Heart right ventricle (tissue), 16 donors: ENCODE data around the gene GOLIM4. TPM values are rescaled to one million over a fixed set of nuclear protein-coding genes. Genes with fewer than 3 reads are reported as not detected.

Experiments used
- ATAC-seq, 8 donors: fragments of 200-7000 bp; cut with Tn5 transposase; one replicate each; pipeline ENCODE4 v1.9.1; 2020; ENCODE audit warnings: mild to moderate bottlenecking in 8 of 8, moderate library complexity in 8 of 8, moderate number of reproducible peaks in 1 of 8
- DNase-seq, 2 donors: peaks; one replicate each; pipeline ENCODE4 v3.0.0-alpha.2; 2020
- H3K27ac ChIP-seq, 10 donors: fragments of 200-600 bp; sonication (generic) in 2 of 10; one replicate each; pipeline versions ENCODE4 v1.5.0 to v1.8.0; 2020 to 2022; ENCODE audit warnings: mild to moderate bottlenecking in 3 of 10
- H3K27me3 ChIP-seq, 7 donors: fragments of 200-600 bp; one replicate each; pipeline ENCODE4 v1.8.0; 2021 to 2022; ENCODE audit warnings: mild to moderate bottlenecking in 2 of 7
- H3K36me3 ChIP-seq, 9 donors: fragments of 200-600 bp; sonication (generic) in 1 of 9; one replicate each; pipeline versions ENCODE4 v1.5.0 to v1.8.0; 2020 to 2022; ENCODE audit warnings: mild to moderate bottlenecking in 2 of 9
- H3K4me1 ChIP-seq, 9 donors: fragments of 200-600 bp; sonication (generic) in 1 of 9; one replicate each; pipeline versions ENCODE4 v1.5.0 to v1.8.0; 2020 to 2022; ENCODE audit warnings: mild to moderate bottlenecking in 4 of 9
- H3K4me3 ChIP-seq, 10 donors: fragments of 200-600 bp; sonication (generic) in 2 of 10; one replicate each; pipeline versions ENCODE4 v1.5.0 to v1.8.0; 2020 to 2022; ENCODE audit warnings: mild to moderate bottlenecking in 7 of 10, moderate library complexity in 2 of 10
- H3K9me3 ChIP-seq, 11 donors: fragments of 200-600 bp in 10 of 11; sonication (generic) in 2 of 11; one replicate each; pipeline versions ENCODE4 v1.5.0 to v1.8.0; 2013 to 2022; ENCODE audit warnings: mild to moderate bottlenecking in 2 of 11, control low read depth in 1 of 11, moderate library complexity in 1 of 11
- WGBS, 2 donors: extraction: QIAGEN DNeasy Blood & Tissue Kit; methylation state at CpG; one replicate each; pipeline ENCODE4 v1.1.7; 2013; ENCODE audit warnings: inconsistent platforms in 1 of 2; 5-methylcytosine and 5-hydroxymethylcytosine counted together
- intact Hi-C, 10 donors: fragments of 100-400 bp; cut with DNase I; formaldehyde crosslinking; loops; one replicate each; pipeline versions ENCODE4 v1.11.1 to v1.14.2; 2022
- polyA plus RNA-seq, 2 donors: library from polyadenylated mRNA; stranded (reverse); fragments of 200-250 nt; gene quantifications; one replicate each; pipeline ENCODE4 v1.2.3, GENCODE V29; 2013
- total RNA-seq, 10 donors: library from RNA; stranded (reverse); fragmentation: NEBNext Ultra II Directional in 3 of 10; extraction: Animal tissue kit (Norgen Biotek cat#: 25700) in 3 of 10; gene quantifications; one replicate each; pipeline versions ENCODE4 v1.2.1 to v1.2.4, GENCODE V29; 2021 to 2023
- TF ChIP-seq, protein P1 (sequence below), 9 donors: fragments of 200-600 bp; sonication (generic) in 2 of 9; IDR thresholded peaks; one replicate each; pipeline versions ENCODE4 v1.5.0 to v1.8.0; 2021 to 2022; ENCODE audit warnings: antibody characterized with exemption in 9 of 9, mild to moderate bottlenecking in 5 of 9, moderate library complexity in 1 of 9
- donor health status: Arrhythmogenic right ventricular cardiomyopathy.
- donor health status: ischemic (EF 13 %, LVEDD 7.1; RV severe dilation, severe dysfunction).
- donor health status: healthy with polysubstance abuse.
- donor health status: DM: no; HTN: yes; CAD: no.
- donor health status: DM: no; HTN: no; CAD: no.
- donor health status: ischemic (EF 25% LVEDD 6.9; RV normal size, moderate dysfunction).
- donor health status: ischemic (EF 25% LVEDD 5.7; RV mildly dilated, moderate dysfunction).
- donor health status: healthy.
- donor health status: DM: yes; HTN: yes; CAD: no.
- donor health status: Ischemic cardiomyopathy.
- donor health status: ischemic (EF 35%, LVEDD 5.7; RV mildly dilated, moderate dysfunction).
- donor health status: nonischemic (EF 11% LVEDD 7.7; RV severe dilation, severe dysfunction).
- donor health status: DM: yes; HTN: yes; CAD: no.
- donor health status: PGD.
- donor health status: ischemic (EF 29% LVEDD 5.4; RV normal size, mild dysfunction).
- donor health status: nonischemic (EF 23%, LVEDD 6.1; RV moderate dilation, normal function).

GOLIM4 gene
- total and polyA plus RNA-seq, 12 donors, result 18.8 to 103 (median 69.8) TPM

DNA sequence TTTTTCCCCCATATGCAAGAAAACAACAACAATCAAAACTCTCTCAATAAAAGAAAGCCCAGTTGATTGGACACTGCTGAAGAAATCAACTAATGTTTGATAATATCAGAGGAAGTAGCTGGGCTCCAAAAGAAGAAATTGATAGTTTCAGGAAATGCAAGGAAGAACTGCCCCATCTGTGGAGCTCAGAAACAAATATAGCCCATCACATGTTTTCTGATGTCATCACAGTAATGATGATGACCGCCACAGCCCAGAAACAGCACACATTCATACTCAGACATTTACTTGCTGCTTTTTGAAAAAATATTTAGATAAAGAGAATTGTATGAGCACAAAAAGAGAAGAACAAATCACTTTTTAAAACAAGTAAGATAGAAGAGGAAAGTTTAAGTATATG is 67.6 kb downstream of the GOLIM4 start:
- no peak overlapping the region for H3K4me3 ChIP-seq
- TF ChIP-seq, protein P1, sequence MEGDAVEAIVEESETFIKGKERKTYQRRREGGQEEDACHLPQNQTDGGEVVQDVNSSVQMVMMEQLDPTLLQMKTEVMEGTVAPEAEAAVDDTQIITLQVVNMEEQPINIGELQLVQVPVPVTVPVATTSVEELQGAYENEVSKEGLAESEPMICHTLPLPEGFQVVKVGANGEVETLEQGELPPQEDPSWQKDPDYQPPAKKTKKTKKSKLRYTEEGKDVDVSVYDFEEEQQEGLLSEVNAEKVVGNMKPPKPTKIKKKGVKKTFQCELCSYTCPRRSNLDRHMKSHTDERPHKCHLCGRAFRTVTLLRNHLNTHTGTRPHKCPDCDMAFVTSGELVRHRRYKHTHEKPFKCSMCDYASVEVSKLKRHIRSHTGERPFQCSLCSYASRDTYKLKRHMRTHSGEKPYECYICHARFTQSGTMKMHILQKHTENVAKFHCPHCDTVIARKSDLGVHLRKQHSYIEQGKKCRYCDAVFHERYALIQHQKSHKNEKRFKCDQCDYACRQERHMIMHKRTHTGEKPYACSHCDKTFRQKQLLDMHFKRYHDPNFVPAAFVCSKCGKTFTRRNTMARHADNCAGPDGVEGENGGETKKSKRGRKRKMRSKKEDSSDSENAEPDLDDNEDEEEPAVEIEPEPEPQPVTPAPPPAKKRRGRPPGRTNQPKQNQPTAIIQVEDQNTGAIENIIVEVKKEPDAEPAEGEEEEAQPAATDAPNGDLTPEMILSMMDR (IDR thresholded peaks at IDR 0.05), result no peak
- H3K4me1 ChIP-seq, result peaks cover 0 to 58% (median 25%) of the 10 kb centered on the region in 9 donors
- ATAC-seq (no peak), DNase-seq (no peak)
- H3K27me3 ChIP-seq, result no peaks in the 10 kb centered on the region
- peak overlapping the region in 8 of 10 donors; percentile 64 to 86 (median 74) for H3K27ac ChIP-seq
- intact Hi-C loops, result loop anchor here in 1 of 10 donors (10.0 kb wide), 1 partner anchor 93 kb away; no protein-coding TSS in a partner anchor
- peaks cover 0 to 99% (median 57%) of the 10 kb centered on the region in 9 donors for H3K36me3 ChIP-seq
- 77 to 85% methylated on average over 1 of the region's 1 CpG for WGBS, 2 donors
- H3K9me3 ChIP-seq, result no peaks in the 10 kb centered on the region

- 41 to 68% methylated on average over 3 of the region's 3 CpGs for WGBS, 2 donors
- Histone ChIP-seq H3K27ac (peak overlapping the region; percentile 20 to 86 (median 73)), H3K27me3 (no peaks in the 10 kb centered on the region), H3K9me3 (no peaks in the 10 kb centered on the region), H3K4me1 (peaks cover 0 to 58% (median 25%) of the 10 kb centered on the region in 9 donors), H3K36me3 (peaks cover 0 to 100% (median 59%) of the 10 kb centered on the region in 9 donors), H3K4me3 (no peak overlapping the region)
- intact Hi-C loops, result loop anchor here in 1 of 10 donors (10.0 kb wide), 1 partner anchor 92 kb away; no protein-coding TSS in a partner anchor
- ATAC-seq (peak in 7 of 8 donors; percentile 45 to 76 (median 74)), DNase-seq (no peak)
- TF ChIP-seq, protein P1 (IDR thresholded peaks at IDR 0.05), result no peak
Measured at GRCh38 chr3:168026764-168027163, 69.0 kb downstream of the GOLIM4 start.

DNA sequence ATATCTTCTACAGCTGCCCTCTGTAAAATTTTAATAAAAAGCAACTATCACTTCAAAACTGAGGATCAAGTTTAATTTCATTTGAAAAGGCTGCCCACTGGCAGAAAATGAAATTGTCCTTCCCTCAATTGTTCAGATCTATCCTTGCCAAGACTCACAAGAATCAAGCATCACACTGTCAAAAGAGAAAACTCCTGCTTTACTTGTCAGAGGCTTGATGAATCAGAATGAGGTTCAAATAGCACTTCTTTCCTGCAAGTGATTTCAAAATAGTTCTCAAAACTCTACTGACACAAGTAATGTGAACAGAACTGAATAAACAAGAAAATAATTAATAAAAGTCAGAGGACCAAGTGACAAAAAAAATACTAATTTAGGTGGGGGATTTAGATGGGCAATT is 70.6 kb downstream of the GOLIM4 start:
- ATAC-seq, result no peak
- Histone ChIP-seq H3K4me3 (no peak overlapping the region), H3K27ac (peak overlapping the region; percentile 7 to 86 (median 73)), H3K4me1 (peaks cover 0 to 57% (median 25%) of the 10 kb centered on the region in 9 donors), H3K27me3 (no peaks in the 10 kb centered on the region), H3K9me3 (no peaks in the 10 kb centered on the region), H3K36me3 (peaks cover 0 to 100% (median 53%) of the 10 kb centered on the region in 9 donors)
- DNase-seq, result no peak
- intact Hi-C loops, result loop anchor here in 1 of 10 donors (10.0 kb wide), 1 partner anchor 90 kb away; no protein-coding TSS in a partner anchor
- TF ChIP-seq, protein P1 (IDR thresholded peaks at IDR 0.05), result no peak

DNA sequence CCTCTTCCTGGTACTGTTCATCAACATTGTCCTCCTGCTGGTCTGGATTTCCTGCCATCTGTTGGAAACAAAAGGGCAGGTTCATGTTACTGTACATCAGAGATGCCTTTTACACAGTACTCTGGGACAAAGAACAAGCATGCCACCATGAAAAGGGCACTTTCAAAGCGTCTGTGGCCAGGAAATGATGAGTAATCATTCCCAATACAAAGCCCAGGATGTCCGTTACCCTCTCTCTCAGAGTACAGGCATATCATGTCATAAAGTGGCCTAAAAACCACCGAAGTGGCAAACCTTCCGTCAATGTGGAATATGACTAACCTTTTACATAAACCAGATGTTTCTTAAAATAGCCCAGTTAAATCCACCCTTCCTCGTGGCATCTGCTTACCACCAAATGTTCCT is 71.2 kb downstream of the GOLIM4 start:
- Histone ChIP-seq H3K27ac (peak overlapping the region; percentile 7 to 86 (median 73)), H3K27me3 (no peaks in the 10 kb centered on the region), H3K4me1 (peaks cover 0 to 51% (median 25%) of the 10 kb centered on the region in 9 donors), H3K36me3 (peaks cover 0 to 100% (median 51%) of the 10 kb centered on the region in 9 donors), H3K9me3 (no peaks in the 10 kb centered on the region), H3K4me3 (no peak overlapping the region)
- TF ChIP-seq, protein P1 (IDR thresholded peaks at IDR 0.05), result no peak
- intact Hi-C loops, result loop anchor here in 1 of 10 donors (10.0 kb wide), 1 partner anchor 90 kb away; no protein-coding TSS in a partner anchor
- DNase-seq (peak in 1 of 2 donors; percentile 27), ATAC-seq (peak in 7 of 8 donors; percentile 44 to 97 (median 88))
- WGBS, 2 donors, result 22 to 36% methylated on average over 5 of the region's 5 CpGs
